D341Med (cell line): Measurements from ENCODE around the gene HTR2C.
"Not testable (repeated sequence)": the region's sequence is repeated elsewhere in the genome, so short reads cannot be mapped to it uniquely, and the experiment has no call there.

Experiments
- DNase-seq: peaks from one replicate; pipeline ENCODE4 v3.0.0; 2012; ENCODE audit warnings: low spot score

The HTR2C gene

GRCh38 chrX:114712466-114712865 lies 128.6 kb downstream of the HTR2C start:
- DNase-seq, result no peak

GRCh38 chrX:114715096-114715495 lies 131.2 kb downstream of the HTR2C start:
- DNase-seq, result no peak

DNA sequence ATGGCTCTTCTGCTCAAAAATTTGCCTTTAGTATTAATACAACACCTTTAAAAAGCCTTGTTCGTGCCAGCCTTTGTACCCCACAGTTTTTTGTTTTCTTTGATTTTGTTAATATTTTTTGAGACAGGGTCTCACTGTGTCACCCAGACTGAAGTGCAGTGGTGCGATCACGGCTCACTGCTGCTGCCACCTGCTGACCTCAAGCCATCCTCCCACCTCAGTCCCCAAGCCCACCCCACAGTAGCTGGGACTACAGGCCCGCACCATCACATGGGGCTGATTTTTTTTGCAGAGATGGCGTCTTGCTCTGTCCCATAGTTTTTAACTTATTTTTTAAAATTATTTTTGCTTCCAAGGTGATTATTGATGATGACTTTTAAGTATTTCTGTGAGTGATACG lies 134.0 kb downstream of the HTR2C start:
- peak; percentile 41 for DNase-seq

GRCh38 chrX:114766541-114766940 lies 182.7 kb downstream of the HTR2C start:
- DNase-seq, result no peak

DNA sequence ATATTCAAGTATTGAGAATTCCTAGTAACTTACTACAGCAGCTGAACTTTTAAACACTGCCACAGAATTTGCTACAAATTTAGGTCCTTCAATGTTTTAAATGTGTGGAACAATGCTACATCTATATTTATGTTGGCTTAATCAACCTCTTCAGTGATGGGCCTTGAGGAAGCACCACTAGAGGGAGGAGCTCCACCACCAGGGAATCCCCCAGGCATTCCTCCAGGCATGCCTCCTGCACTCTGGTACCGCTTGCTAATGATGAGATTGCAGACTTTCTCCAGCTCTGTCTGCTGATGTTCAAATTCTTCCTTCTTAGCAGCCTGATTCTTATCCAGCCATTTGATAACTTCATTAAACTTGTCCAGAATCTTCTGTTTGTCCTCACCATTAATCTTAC lies 190.8 kb downstream of the HTR2C start:
- no peak for DNase-seq

GRCh38 chrX:114782925-114783324 lies 199.0 kb downstream of the HTR2C start:
- DNase-seq, result no peak

- no peak for DNase-seq
These were observed 203.2 kb downstream of the HTR2C start for GRCh38 chrX:114787061-114787460.

DNA sequence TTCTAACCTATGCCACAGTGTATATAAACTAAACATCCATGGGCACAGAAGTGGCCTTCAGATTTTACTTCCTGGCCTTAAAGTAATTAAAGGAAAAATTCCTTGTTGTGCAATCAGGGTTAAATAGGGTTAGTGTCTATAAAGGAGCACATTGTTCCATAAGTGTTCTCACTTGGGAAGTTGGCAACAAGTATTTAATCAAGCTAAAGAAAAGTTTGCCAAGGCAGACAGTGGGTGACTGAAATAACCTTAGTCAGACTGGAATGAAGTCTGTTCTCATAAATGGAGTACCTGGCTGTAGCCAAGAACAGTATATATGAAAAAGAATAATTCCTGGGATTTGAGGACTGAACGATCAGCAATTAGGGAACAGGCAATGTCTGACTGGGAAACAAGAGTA lies 213.6 kb downstream of the HTR2C start:
- no peak for DNase-seq

- no peak for DNase-seq
These were observed 215.0 kb downstream of the HTR2C start for GRCh38 chrX:114798907-114799306.

GRCh38 chrX:114800719-114801118 lies 216.8 kb downstream of the HTR2C start:
- DNase-seq, result no peak

GRCh38 chrX:114819509-114819908 lies 235.6 kb downstream of the HTR2C start:
- no peak for DNase-seq

- DNase-seq, result no peak
These were observed 257.2 kb downstream of the HTR2C start for GRCh38 chrX:114841051-114841450.

DNA sequence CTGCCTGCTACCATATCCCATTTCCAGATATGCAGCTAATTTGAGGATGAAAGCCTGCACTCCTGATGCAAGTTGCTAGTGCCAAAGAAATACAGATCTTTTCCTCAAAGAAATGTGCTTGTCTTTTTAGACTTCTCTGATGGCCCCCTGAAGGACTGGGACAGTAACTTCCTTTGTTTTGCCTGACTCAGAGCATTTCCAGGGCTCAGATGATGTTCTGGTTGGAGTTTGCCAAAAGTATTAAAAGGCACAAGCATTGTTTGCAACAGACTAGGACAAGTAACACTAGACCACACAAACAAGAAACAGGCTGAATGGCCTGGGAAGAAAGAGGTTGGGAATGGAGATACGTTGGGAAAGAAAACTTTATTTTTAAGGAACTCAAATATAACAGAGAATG lies 258.3 kb downstream of the HTR2C start:
- no peak for DNase-seq

DNA sequence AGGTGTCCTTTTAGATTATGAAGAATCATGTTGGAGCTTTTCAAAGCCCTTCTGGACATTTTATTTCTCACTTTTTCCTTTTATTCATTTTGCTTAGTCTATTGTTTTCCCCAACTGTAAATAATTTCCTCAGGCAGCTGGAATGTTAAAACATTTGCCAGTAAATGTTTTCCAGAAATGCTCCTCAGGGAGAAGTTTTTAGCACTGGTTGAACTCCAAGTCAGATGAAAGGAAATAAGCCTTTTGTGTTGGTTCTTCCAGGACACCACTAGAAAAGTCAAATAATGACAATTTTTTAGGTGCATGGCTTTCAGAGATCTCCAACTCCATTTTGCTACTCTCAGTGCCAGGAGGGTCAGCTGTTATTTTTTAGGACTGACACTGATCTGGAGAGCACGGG lies 305.6 kb downstream of the HTR2C start:
- DNase-seq, result no peak

DNA sequence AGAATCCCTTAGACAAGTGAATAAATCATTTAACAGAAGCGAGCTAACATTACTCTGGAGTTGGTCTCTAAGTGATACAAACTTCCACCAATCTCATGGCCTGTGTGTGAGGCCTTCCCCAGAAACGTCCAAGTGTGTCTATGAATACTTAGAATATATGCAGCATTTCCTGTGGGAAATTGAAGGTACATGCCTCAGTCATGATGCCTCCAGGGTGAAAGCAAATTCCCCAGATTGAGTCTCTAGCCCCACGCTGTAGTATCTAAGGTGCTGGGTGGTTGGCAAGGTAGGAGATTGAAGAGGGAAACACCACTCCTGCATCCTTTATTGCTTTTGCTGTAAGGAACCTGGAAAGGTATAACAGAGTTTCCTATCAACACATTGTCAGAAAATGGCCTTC lies 319.7 kb downstream of the HTR2C start:
- no peak for DNase-seq

GRCh38 chrX:114905251-114905650 lies 321.4 kb downstream of the HTR2C start:
- DNase-seq, result no peak

DNA sequence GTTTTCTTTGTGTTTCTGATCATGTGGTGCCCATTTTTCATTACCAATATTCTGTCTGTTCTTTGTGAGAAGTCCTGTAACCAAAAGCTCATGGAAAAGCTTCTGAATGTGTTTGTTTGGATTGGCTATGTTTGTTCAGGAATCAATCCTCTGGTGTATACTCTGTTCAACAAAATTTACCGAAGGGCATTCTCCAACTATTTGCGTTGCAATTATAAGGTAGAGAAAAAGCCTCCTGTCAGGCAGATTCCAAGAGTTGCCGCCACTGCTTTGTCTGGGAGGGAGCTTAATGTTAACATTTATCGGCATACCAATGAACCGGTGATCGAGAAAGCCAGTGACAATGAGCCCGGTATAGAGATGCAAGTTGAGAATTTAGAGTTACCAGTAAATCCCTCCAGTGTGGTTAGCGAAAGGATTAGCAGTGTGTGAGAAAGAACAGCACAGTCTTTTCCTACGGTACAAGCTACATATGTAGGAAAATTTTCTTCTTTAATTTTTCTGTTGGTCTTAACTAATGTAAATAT lies 323.2 kb downstream of the HTR2C start:
- DNase-seq, result no peak

- no peak for DNase-seq
These were observed 340.5 kb downstream of the HTR2C start for GRCh38 chrX:114924423-114924822.

DNA sequence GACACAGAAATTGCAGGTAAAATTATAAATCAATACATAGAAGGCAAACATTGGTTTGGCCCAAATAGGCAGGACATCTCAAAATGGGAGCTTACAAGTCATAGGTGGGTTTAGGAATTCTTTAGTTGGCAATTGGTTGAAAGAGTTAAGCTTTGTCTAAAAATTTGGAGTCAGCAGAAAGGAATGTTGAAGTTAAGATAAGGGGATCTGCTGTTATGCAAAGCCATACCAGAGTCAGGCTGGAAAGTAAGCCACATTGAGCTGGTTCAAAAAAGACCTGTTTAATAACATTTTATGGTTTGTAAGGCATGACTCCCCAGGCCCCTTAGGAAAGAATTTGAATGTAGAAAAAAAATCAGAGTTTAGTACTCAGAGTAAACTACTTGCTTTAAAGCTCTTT lies 341.0 kb downstream of the HTR2C start:
- no peak for DNase-seq

DNA sequence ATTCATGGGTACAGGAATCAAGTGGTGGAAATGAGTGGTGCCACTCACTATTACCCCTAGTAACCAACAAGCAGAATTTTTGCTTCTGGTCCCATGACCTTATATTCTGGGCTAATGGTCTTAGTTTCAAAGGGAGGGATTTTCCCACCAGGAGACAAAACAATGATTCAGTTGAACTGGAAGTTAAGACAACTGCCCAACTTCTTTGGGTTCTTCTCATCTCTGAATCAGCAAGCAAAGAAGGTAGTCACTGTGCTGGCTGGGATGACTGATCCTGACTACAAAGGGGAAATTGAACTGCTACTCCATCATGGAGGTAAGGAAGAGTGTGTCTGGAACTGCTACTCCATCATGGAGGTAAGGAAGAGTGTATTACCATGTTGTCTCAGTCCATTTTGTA lies 346.3 kb downstream of the HTR2C start:
- DNase-seq, result no peak

GRCh38 chrX:114932550-114932949 lies 348.7 kb downstream of the HTR2C start:
- no peak for DNase-seq

GRCh38 chrX:114933291-114933690 lies 349.4 kb downstream of the HTR2C start:
- not testable (repeated sequence) for DNase-seq

GRCh38 chrX:114937090-114937489 lies 353.2 kb downstream of the HTR2C start:
- not testable (repeated sequence) for DNase-seq

DNA sequence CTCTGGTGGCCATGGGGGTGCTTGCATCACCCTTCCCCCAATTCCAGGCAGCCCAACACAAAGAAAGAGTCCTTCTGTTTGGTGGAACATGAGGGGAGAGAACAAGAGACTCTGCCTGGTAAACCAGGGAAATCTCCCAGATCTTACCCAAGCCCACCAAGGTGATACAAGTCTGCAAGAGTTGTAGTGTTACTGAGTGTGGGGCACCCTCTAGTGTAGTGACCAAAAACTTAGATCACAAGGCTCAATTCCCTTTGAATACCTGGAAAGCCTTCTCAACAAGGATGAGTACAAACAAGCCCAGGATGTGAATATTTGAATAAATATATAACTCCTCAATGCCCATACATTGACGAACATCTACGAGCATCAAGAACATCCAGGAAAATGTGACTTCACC lies 368.8 kb downstream of the HTR2C start:
- no peak for DNase-seq
